Brain microvascular endothelial cell (primary cell): ENCODE measurements around the gene MTHFD2L.
"Not testable (repeated sequence)": the region's sequence is repeated elsewhere in the genome, so short reads cannot be mapped to it uniquely, and the experiment has no call there.

Experiments used
- DNase-seq: peaks from one replicate; pipeline ENCODE4 v3.0.0-alpha.2; 2020
- H3K27ac ChIP-seq: fragments of 250-450 bp; sonication (Bioruptor Pico); 2 replicates; pipeline ENCODE4 v1.5.1; 2020; ENCODE audit warnings: mild to moderate bottlenecking, moderate library complexity
- H3K27me3 ChIP-seq: fragments of 250-450 bp; sonication (Bioruptor Pico); replicated peaks from 2 replicates; pipeline ENCODE4 v1.5.1; 2020; ENCODE audit warnings: mild to moderate bottlenecking
- H3K36me3 ChIP-seq: fragments of 250-450 bp; sonication (Bioruptor Pico); replicated peaks from 2 replicates; pipeline ENCODE4 v1.5.1; 2020; ENCODE audit warnings: mild to moderate bottlenecking
- H3K4me3 ChIP-seq: 2 replicates; pipeline ENCODE4 v1.5.1; 2011; ENCODE audit warnings: low read depth, mild to moderate bottlenecking, control low read depth, low read length, moderate library complexity
- in situ Hi-C: cut with HindIII; loops from 2 replicates; pipeline ENCODE4 v1.10.0; 2017; ENCODE audit warnings: low sequenced_read_pairs, low pct_ligation_motif_present
- TF ChIP-seq, protein P1 (sequence below): IDR thresholded peaks from 2 replicates; pipeline ENCODE4 v1.5.1; 2011; ENCODE audit warnings: low read depth, mild to moderate bottlenecking, moderate library complexity, low read length, control low read depth, inconsistent platforms; ENCODE audit errors: missing control alignments

The MTHFD2L gene

DNA sequence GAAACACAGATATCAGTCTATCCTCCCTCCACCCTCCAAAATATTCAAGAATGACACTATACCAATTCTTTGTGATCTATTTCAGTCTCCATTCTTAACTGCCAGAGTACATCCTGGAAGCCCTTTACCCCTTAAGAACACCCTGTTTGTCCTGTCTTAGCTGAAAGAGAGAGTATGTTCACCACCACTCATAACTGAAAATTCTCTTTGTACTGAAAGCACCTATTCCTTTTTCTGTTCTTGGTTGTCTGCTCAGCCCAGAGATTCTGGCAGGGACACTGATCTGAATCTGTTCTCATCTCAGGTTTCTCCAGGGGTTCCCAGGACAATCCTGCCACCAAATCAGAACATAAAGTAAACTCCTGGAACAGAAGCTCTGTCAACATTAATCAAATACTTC is 181.6 kb downstream of the MTHFD2L start:
- Histone ChIP-seq H3K4me3 (no peak overlapping the region), H3K27me3 (no peaks in the 10 kb centered on the region), H3K36me3 (no peaks in the 10 kb centered on the region), H3K27ac (no peak overlapping the region)
- TF ChIP-seq, protein P1, sequence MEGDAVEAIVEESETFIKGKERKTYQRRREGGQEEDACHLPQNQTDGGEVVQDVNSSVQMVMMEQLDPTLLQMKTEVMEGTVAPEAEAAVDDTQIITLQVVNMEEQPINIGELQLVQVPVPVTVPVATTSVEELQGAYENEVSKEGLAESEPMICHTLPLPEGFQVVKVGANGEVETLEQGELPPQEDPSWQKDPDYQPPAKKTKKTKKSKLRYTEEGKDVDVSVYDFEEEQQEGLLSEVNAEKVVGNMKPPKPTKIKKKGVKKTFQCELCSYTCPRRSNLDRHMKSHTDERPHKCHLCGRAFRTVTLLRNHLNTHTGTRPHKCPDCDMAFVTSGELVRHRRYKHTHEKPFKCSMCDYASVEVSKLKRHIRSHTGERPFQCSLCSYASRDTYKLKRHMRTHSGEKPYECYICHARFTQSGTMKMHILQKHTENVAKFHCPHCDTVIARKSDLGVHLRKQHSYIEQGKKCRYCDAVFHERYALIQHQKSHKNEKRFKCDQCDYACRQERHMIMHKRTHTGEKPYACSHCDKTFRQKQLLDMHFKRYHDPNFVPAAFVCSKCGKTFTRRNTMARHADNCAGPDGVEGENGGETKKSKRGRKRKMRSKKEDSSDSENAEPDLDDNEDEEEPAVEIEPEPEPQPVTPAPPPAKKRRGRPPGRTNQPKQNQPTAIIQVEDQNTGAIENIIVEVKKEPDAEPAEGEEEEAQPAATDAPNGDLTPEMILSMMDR, result no peak
- no peak for DNase-seq
- in situ Hi-C loops, result no loop called here

DNA sequence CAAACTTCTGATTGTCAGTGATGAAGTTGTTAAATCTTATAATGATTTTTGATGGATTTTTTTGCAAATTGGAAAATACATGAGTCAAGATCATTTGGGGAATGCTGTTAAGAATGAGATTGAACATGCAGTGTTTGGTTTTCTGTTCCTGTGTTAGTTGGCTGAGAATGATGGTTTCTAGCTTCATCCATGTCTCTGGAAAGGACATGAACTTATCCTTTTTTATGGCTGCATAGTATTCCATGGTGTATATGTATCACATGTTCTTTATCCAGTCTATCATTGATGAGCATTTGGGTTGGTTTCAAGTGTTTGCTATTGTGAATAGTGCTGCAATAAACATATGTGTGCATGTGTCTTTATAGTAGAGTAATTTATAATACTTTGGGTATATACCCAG is 182.5 kb downstream of the MTHFD2L start:
- H3K27me3 ChIP-seq, in situ Hi-C loops, DNase-seq, H3K27ac ChIP-seq, H3K36me3 ChIP-seq, H3K4me3 ChIP-seq: not testable (repeated sequence)

DNA sequence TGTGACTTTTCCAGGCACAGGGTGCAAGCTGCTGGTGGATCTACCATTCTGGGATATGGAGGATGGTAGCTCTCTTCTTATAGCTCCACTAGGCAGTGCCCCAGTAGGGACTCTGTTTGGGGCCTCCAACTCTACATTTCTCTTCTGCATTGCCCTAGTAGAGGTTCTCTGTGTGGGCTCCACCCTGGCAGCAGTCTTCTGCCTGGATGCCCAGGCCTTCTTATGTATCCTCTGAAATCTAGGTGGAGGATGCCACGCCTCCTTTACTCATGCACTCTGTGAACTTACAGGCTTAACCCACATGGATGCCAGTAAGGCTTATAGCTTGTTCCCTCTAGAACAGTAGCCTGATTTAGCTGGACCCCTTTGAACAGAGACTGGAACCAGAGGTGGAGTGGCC is 186.1 kb downstream of the MTHFD2L start:
- DNase-seq, result no peak
- H3K27me3 ChIP-seq, result no peaks in the 10 kb centered on the region
- in situ Hi-C loops, result no loop called here
- TF ChIP-seq, protein P1, result no peak
- H3K4me3 ChIP-seq, result no peak overlapping the region
- no peaks in the 10 kb centered on the region for H3K36me3 ChIP-seq
- H3K27ac ChIP-seq, result no peak overlapping the region
